Sigmoid colon (tissue), 7 donors: ENCODE measurements around the gene JMJD7. TPM values are rescaled to one million over a fixed set of nuclear protein-coding genes. Genes with fewer than 3 reads are reported as not detected.

Experiments
- DNase-seq: peaks from one replicate; pipeline ENCODE4 v3.0.0-alpha.2; 2019
- H3K27ac ChIP-seq, 4 donors: fragments of 200-600 bp; sonication (generic); one replicate each; pipeline ENCODE4 v1.5.1; 2016 to 2019; ENCODE audit warnings: mild to moderate bottlenecking in 1 of 4
- H3K27me3 ChIP-seq, 3 donors: fragments of 200-600 bp; sonication (generic); one replicate each; pipeline ENCODE4 v1.5.1; 2019; ENCODE audit warnings: mild to moderate bottlenecking in 1 of 3
- H3K36me3 ChIP-seq, 4 donors: fragments of 200-600 bp; sonication (generic); one replicate each; pipeline ENCODE4 v1.5.1; 2016 to 2019
- H3K4me1 ChIP-seq, 4 donors: fragments of 200-600 bp; sonication (generic); one replicate each; pipeline ENCODE4 v1.5.1; 2017 to 2019
- H3K4me3 ChIP-seq, 4 donors: fragments of 200-600 bp; sonication (generic); one replicate each; pipeline ENCODE4 v1.5.1; 2017 to 2019; ENCODE audit warnings: mild to moderate bottlenecking in 2 of 4, moderate library complexity in 1 of 4
- H3K9me3 ChIP-seq, 4 donors: fragments of 200-600 bp in 3 of 4; sonication (generic) in 3 of 4; one replicate each; pipeline versions ENCODE4 v1.5.1 to v1.6.1; 2013 to 2019
- CTCF ChIP-seq, 4 experiments: fragments of 450-650 bp in 3 of 4; fragments of 200-600 bp in 1 of 4; IDR thresholded peaks; one replicate each; pipeline ENCODE4 v1.5.1; 2016 to 2019; ENCODE audit warnings: antibody characterized with exemption in 4 of 4, mild to moderate bottlenecking in 3 of 4, moderate library complexity in 2 of 4
- EP300 ChIP-seq, 4 donors: sonication (generic); formaldehyde crosslinking; IDR thresholded peaks; one replicate each; pipeline ENCODE4 v1.6.1; 2017; ENCODE audit warnings: antibody characterized with exemption in 4 of 4
- POLR2A ChIP-seq, 2 donors: fragments of 450-650 bp; IDR thresholded peaks; one replicate each; pipeline ENCODE4 v1.6.1; 2016; ENCODE audit warnings: antibody characterized with exemption in 2 of 2, mild to moderate bottlenecking in 2 of 2, moderate library complexity in 2 of 2
- POLR2AphosphoS5 ChIP-seq, 4 donors: sonication (generic); formaldehyde crosslinking; IDR thresholded peaks; one replicate each; pipeline ENCODE4 v1.6.1; 2017; ENCODE audit warnings: antibody characterized with exemption in 4 of 4
- WGBS, 2 donors: extraction: QIAGEN DNeasy Blood & Tissue Kit; methylation state at CpG; one replicate each; pipeline ENCODE4 v1.1.7; 2013; 5-methylcytosine and 5-hydroxymethylcytosine counted together
- intact Hi-C: fragments of 100-400 bp; cut with DNase I; formaldehyde crosslinking; loops from one replicate; pipeline ENCODE4 v1.15.1; 2023
- polyA plus RNA-seq, 3 donors: library from polyadenylated mRNA; stranded (reverse); fragments of 200-250 nt; gene quantifications; one replicate each; pipeline ENCODE4 v1.2.3, GENCODE V29; 2013
- small RNA-seq, 3 donors: library from RNA; depleted of rRNA; stranded (forward); fragments of <200 nt; gene quantifications; one replicate each; pipeline ENCODE3, GENCODE V24; 2016
- total RNA-seq, 4 donors: library from RNA; depleted of rRNA; stranded (reverse); fragments of >200 nt; gene quantifications; one replicate each; pipeline ENCODE4 v1.1.0, GENCODE V29; 2016
- donor health status: healthy with polysubstance abuse.
- donor health status: Bipolar disorder and iron deficiency.
- donor health status: healthy.

JMJD7 gene
- total and polyA plus RNA-seq, 7 donors: 9.5 to 14.0 (median 10.7) TPM

GRCh38 chr15:41885321-41885720 lies 57.4 kb downstream of the JMJD7 start:
- Histone ChIP-seq H3K27ac (no peak overlapping the region), H3K27me3 (peaks cover 0 to 20% (median 9%) of the 10 kb centered on the region in 3 donors), H3K36me3 (no peaks in the 10 kb centered on the region), H3K9me3 (no peaks in the 10 kb centered on the region), H3K4me3 (no peak overlapping the region), H3K4me1 (peaks cover 0 to 17% (median 12%) of the 10 kb centered on the region in 4 donors)
- DNase-seq: no peak
- no peak for TF ChIP-seq EP300 (IDR thresholded peaks at IDR 0.05)
- no peak for TF ChIP-seq CTCF (IDR thresholded peaks at IDR 0.05)
- no peak for TF ChIP-seq POLR2AphosphoS5 (IDR thresholded peaks at IDR 0.05)
- no peak for TF ChIP-seq POLR2A (IDR thresholded peaks at IDR 0.05)
- intact Hi-C loops: no loop called here

GRCh38 chr15:41885841-41886240 lies 57.9 kb downstream of the JMJD7 start:
- no peaks in the 10 kb centered on the region for H3K36me3 ChIP-seq
- peaks cover 0 to 17% (median 12%) of the 10 kb centered on the region in 4 donors for H3K4me1 ChIP-seq
- H3K27ac ChIP-seq: no peak overlapping the region
- DNase-seq: no peak
- intact Hi-C loops: no loop called here
- peaks cover 0 to 15% (median 9%) of the 10 kb centered on the region in 3 donors for H3K27me3 ChIP-seq
- no peak for TF ChIP-seq POLR2AphosphoS5 (IDR thresholded peaks at IDR 0.05)
- no peak for TF ChIP-seq CTCF (IDR thresholded peaks at IDR 0.05)
- no peak for TF ChIP-seq EP300 (IDR thresholded peaks at IDR 0.05)
- TF ChIP-seq POLR2A (IDR thresholded peaks at IDR 0.05): no peak
- no peaks in the 10 kb centered on the region for H3K9me3 ChIP-seq
- H3K4me3 ChIP-seq: no peak overlapping the region
- 96 to 97% methylated on average over 14 of the region's 14 CpGs for WGBS, 2 donors

GRCh38 chr15:41886741-41887140 lies 58.8 kb downstream of the JMJD7 start:
- peaks cover 0 to 12% (median 9%) of the 10 kb centered on the region in 4 donors for H3K4me1 ChIP-seq
- 92 to 93% methylated on average over 7 of the region's 7 CpGs for WGBS, 2 donors
- DNase-seq: no peak

GRCh38 chr15:41887161-41887560 lies 59.3 kb downstream of the JMJD7 start:
- TF ChIP-seq POLR2AphosphoS5 (IDR thresholded peaks at IDR 0.05) (no peak), CTCF (IDR thresholded peaks at IDR 0.05) (no peak)
- Histone ChIP-seq H3K9me3 (no peaks in the 10 kb centered on the region), H3K4me1 (peaks cover 0 to 11% (median 6%) of the 10 kb centered on the region in 4 donors), H3K27me3 (peaks cover 0 to 1% (median 1%) of the 10 kb centered on the region in 3 donors), H3K36me3 (no peaks in the 10 kb centered on the region), H3K4me3 (no peak overlapping the region), H3K27ac (no peak overlapping the region)
- intact Hi-C loops: no loop called here
- WGBS, 2 donors: 96% methylated on average over 10 of the region's 10 CpGs
- DNase-seq: no peak

More at GRCh38 chr15:41886741-41887140, 58.8 kb downstream of the JMJD7 start:
- Histone ChIP-seq H3K36me3 (no peaks in the 10 kb centered on the region), H3K27me3 (peaks cover 0 to 6% (median 5%) of the 10 kb centered on the region in 3 donors), H3K27ac (no peak overlapping the region), H3K4me3 (no peak overlapping the region), H3K9me3 (no peaks in the 10 kb centered on the region)
- no peak for TF ChIP-seq EP300 (IDR thresholded peaks at IDR 0.05)
- no peak for TF ChIP-seq CTCF (IDR thresholded peaks at IDR 0.05)
- intact Hi-C loops: no loop called here

Small RNA genes within 50 kb of the gene (small RNA-seq; reads per million reads assigned to genes)
- gene JMJD7-PLA2G4B: 0 reads per million in 3 donors
- 0 reads per million in 3 donors for gene MIR4310
- gene RNA5SP393: 0 reads per million in 3 donors

Other genes with a start within 250 kb of the JMJD7 start
- 10 to 100 TPM; 36.0 to 64.8 (median 60.6) TPM for gene MGA, start 167.7 kb upstream of the JMJD7 start, total RNA-seq
- gene MGA, start 167.7 kb upstream of the JMJD7 start, polyA plus RNA-seq: 1 to 10 TPM; 1.4 to 5.6 (median 2.4) TPM
- 10 to 100 TPM; 15.0 to 42.7 (median 22.3) TPM for gene MAPKBP1, start 53.6 kb upstream of the JMJD7 start, total RNA-seq
- gene MAPKBP1, start 53.6 kb upstream of the JMJD7 start, polyA plus RNA-seq: 1 to 10 TPM; 2.3 to 9.5 (median 3.0) TPM
- 1 to 10 TPM; 1.6 to 5.3 (median 3.4) TPM for gene PLA2G4B, start 10.8 kb downstream of the JMJD7 start, total RNA-seq
- gene PLA2G4B, start 10.8 kb downstream of the JMJD7 start, polyA plus RNA-seq: 1 to 10 TPM in 1 of 3 donors, under 1 TPM in 1, not detected in 1; 0.92 to 6.5 TPM
- gene SPTBN5, start 66.0 kb downstream of the JMJD7 start, total RNA-seq: 1 to 10 TPM in 1 of 4 donors, under 1 TPM in 3; under 0.01 to 1.7 (median 0.26) TPM
- gene SPTBN5, start 66.0 kb downstream of the JMJD7 start, polyA plus RNA-seq: 1 to 10 TPM in 1 of 3 donors, under 1 TPM in 2; 0.60 to 2.3 (median 0.92) TPM
- gene EHD4, start 144.5 kb downstream of the JMJD7 start, total RNA-seq: 10 to 100 TPM in 3 of 4 donors, 1 to 10 TPM in 1; 8.9 to 13.0 (median 11.3) TPM
- gene EHD4, start 144.5 kb downstream of the JMJD7 start, polyA plus RNA-seq: 10 to 100 TPM; 16.8 to 37.0 (median 30.5) TPM
- gene PLA2G4E, start 192.9 kb downstream of the JMJD7 start, total RNA-seq: not detected
- gene PLA2G4E, start 192.9 kb downstream of the JMJD7 start, polyA plus RNA-seq: under 1 TPM in 1 of 3 donors, not detected in 2; 0.13 TPM